Measurements from ENCODE around the gene NDOR1.

The NDOR1 gene

GRCh38 chr9:137164370-137165249 lies 40.9 kb upstream of the NDOR1 start:
- H3K4me3 ChIP-seq (ENCODE audit: low read depth, low read length), result no peak overlapping the region
- no peak for DNase-seq (ENCODE audit: low read depth)
- TF ChIP-seq CTCF (IDR thresholded peaks at IDR 0.05; ENCODE audit: low read depth, low read length, missing control alignments), result no peak

GRCh38 chr9:137165250-137165836 lies 40.2 kb upstream of the NDOR1 start:
- TF ChIP-seq CTCF (IDR thresholded peaks at IDR 0.05; ENCODE audit: low read depth, low read length, missing control alignments), result no peak

GRCh38 chr9:137166380-137167229 lies 38.9 kb upstream of the NDOR1 start:
- H3K4me3 ChIP-seq (ENCODE audit: low read depth, low read length), result no peak overlapping the region
- no peak for TF ChIP-seq CTCF (IDR thresholded peaks at IDR 0.05; ENCODE audit: low read depth, low read length, missing control alignments)
- DNase-seq (ENCODE audit: low read depth), result no peak

More at GRCh38 chr9:137165250-137165836, 40.2 kb upstream of the NDOR1 start:
- H3K4me3 ChIP-seq (ENCODE audit: low read depth, low read length), result no peak overlapping the region
- DNase-seq (ENCODE audit: low read depth), result no peak

- no peak for DNase-seq (ENCODE audit: low read depth)
- no peak overlapping the region for H3K4me3 ChIP-seq (ENCODE audit: low read depth, low read length)
- no peak for TF ChIP-seq CTCF (IDR thresholded peaks at IDR 0.05; ENCODE audit: low read depth, low read length, missing control alignments)
These were observed 38.2 kb upstream of the NDOR1 start for GRCh38 chr9:137167277-137167746.

GRCh38 chr9:137167747-137168572 lies 37.5 kb upstream of the NDOR1 start:
- no peak for TF ChIP-seq CTCF (IDR thresholded peaks at IDR 0.05; ENCODE audit: low read depth, low read length, missing control alignments)
- peak overlapping the region; percentile 8; the same call in 1 of the 2 replicates for H3K4me3 ChIP-seq (ENCODE audit: low read depth, low read length)
- DNase-seq (ENCODE audit: low read depth), result no peak

GRCh38 chr9:137168573-137168903 lies 37.0 kb upstream of the NDOR1 start:
- no peak for DNase-seq (ENCODE audit: low read depth)
- peak overlapping the region; percentile 46 for H3K4me3 ChIP-seq (ENCODE audit: low read depth, low read length)
- no peak for TF ChIP-seq CTCF (IDR thresholded peaks at IDR 0.05; ENCODE audit: low read depth, low read length, missing control alignments)
